CD14-positive monocyte (primary cell): Measurements from ENCODE around the gene SUGCT. TPM values are rescaled to one million over a fixed set of nuclear protein-coding genes. Genes with fewer than 3 reads are reported as not detected.

Source experiments
- DNase-seq, 3 donors: peaks; one replicate each; pipeline ENCODE4 v3.0.0-alpha.2; 2011 to 2022
- H2AFZ ChIP-seq: 2 replicates; pipeline ENCODE4 v1.6.0; 2012; ENCODE audit warnings: mild to moderate bottlenecking, low read depth, low read length, inconsistent platforms; ENCODE audit not compliant: insufficient read depth, poor library complexity, severe bottlenecking
- H3K27ac ChIP-seq, 2 donors: 1 replicate in 1 of 2; 2 replicates in 1 of 2; pipeline ENCODE4 v1.5.1; 2012 to 2013; ENCODE audit warnings: low read length in 2 of 2, control low read depth in 1 of 2, inconsistent platforms in 1 of 2, low read depth in 1 of 2, mild to moderate bottlenecking in 1 of 2
- H3K27me3 ChIP-seq, 2 donors: one replicate each; pipeline versions ENCODE4 v1.6.0 to v1.6.1; 2011 to 2013; ENCODE audit warnings: low read length in 2 of 2; ENCODE audit not compliant: control insufficient read depth in 2 of 2, insufficient read depth in 2 of 2
- H3K36me3 ChIP-seq, 2 donors: replicated peaks in 1 of 2; 1 replicate in 1 of 2; 2 replicates in 1 of 2; pipeline versions ENCODE4 v1.5.1 to v1.6.1; 2012 to 2013; ENCODE audit warnings: low read length in 2 of 2, control low read depth in 1 of 2, inconsistent platforms in 1 of 2, mild to moderate bottlenecking in 1 of 2; ENCODE audit not compliant: insufficient read depth in 2 of 2, control insufficient read depth in 1 of 2
- H3K4me1 ChIP-seq, 2 donors: 1 replicate in 1 of 2; 2 replicates in 1 of 2; pipeline versions ENCODE4 v1.5.1 to v1.6.1; 2012 to 2013; ENCODE audit warnings: low read length in 2 of 2, control low read depth in 1 of 2, inconsistent platforms in 1 of 2, mild to moderate bottlenecking in 1 of 2, moderate library complexity in 1 of 2; ENCODE audit not compliant: insufficient read depth in 2 of 2, control insufficient read depth in 1 of 2
- H3K4me2 ChIP-seq: replicated peaks from 2 replicates; pipeline ENCODE3; 2012; ENCODE audit warnings: low read length, moderate library complexity, mild to moderate bottlenecking; ENCODE audit not compliant: poor library complexity, severe bottlenecking; ENCODE audit errors: extremely low read depth
- H3K4me3 ChIP-seq, 3 experiments: fragments of 200-600 bp in 1 of 3; sonication (generic) in 1 of 3; replicated peaks in 1 of 3; 1 replicate in 2 of 3; 2 replicates in 1 of 3; pipeline ENCODE4 v1.5.1; 2011 to 2013; ENCODE audit warnings: low read length in 3 of 3, mild to moderate bottlenecking in 3 of 3, control low read depth in 2 of 3, low read depth in 2 of 3, inconsistent platforms in 1 of 3, moderate library complexity in 1 of 3
- H3K79me2 ChIP-seq: 2 replicates; pipeline ENCODE4 v1.6.0; 2012; ENCODE audit warnings: mild to moderate bottlenecking, control low read depth, inconsistent platforms, low read length, moderate library complexity; ENCODE audit not compliant: insufficient read depth
- H3K9ac ChIP-seq: 2 replicates; pipeline ENCODE4 v1.6.0; 2017; ENCODE audit warnings: low read length, mild to moderate bottlenecking; ENCODE audit not compliant: insufficient read depth, poor library complexity, severe bottlenecking
- H3K9me3 ChIP-seq, 2 donors: replicated peaks in 1 of 2; 1 replicate in 1 of 2; 2 replicates in 1 of 2; pipeline versions ENCODE4 v1.5.1 to v1.6.1; 2012 to 2013; ENCODE audit warnings: low read length in 2 of 2, control low read depth in 1 of 2; ENCODE audit not compliant: control insufficient read depth in 1 of 2, insufficient read depth in 1 of 2
- H4K20me1 ChIP-seq: 2 replicates; pipeline ENCODE4 v1.6.0; 2012; ENCODE audit warnings: mild to moderate bottlenecking, low read length, control low read depth, moderate library complexity; ENCODE audit not compliant: insufficient read depth
- H3K27ac Mint-ChIP-seq, 7 donors: one replicate each; pipeline ENCODE4 v1.8.0; 2020; ENCODE audit warnings: mild to moderate bottlenecking in 7 of 7, mixed read lengths in 7 of 7, moderate library complexity in 6 of 7, inconsistent platforms in 2 of 7
- H3K27me3 Mint-ChIP-seq, 3 donors: one replicate each; pipeline ENCODE4 v1.8.0; 2021 to 2022; ENCODE audit warnings: low read depth in 3 of 3, mild to moderate bottlenecking in 3 of 3, mixed read lengths in 3 of 3, moderate library complexity in 3 of 3, inconsistent platforms in 1 of 3
- H3K36me3 Mint-ChIP-seq, 2 donors: one replicate each; pipeline ENCODE4 v1.8.0; 2020; ENCODE audit warnings: mixed read lengths in 2 of 2, inconsistent platforms in 1 of 2, mild to moderate bottlenecking in 1 of 2
- H3K4me1 Mint-ChIP-seq: one replicate; pipeline ENCODE4 v1.8.0; 2020; ENCODE audit warnings: mild to moderate bottlenecking, mixed read lengths
- H3K4me3 Mint-ChIP-seq, 2 donors: one replicate each; pipeline ENCODE4 v1.8.0; 2020; ENCODE audit warnings: mild to moderate bottlenecking in 2 of 2, mixed read lengths in 2 of 2, moderate library complexity in 1 of 2
- H3K9me3 Mint-ChIP-seq, 7 donors: one replicate each; pipeline ENCODE4 v1.8.0; 2020 to 2022; ENCODE audit warnings: mixed read lengths in 7 of 7, mild to moderate bottlenecking in 6 of 7, moderate library complexity in 6 of 7, inconsistent platforms in 2 of 7
- CTCF ChIP-seq: fragments of 200-600 bp; IDR thresholded peaks from one replicate; pipeline ENCODE4 v1.8.0; 2022; ENCODE audit warnings: antibody characterized with exemption, mild to moderate bottlenecking
- WGBS: methylation state at CpG from one replicate; pipeline ENCODE4 v1.1.5; 2013; ENCODE audit warnings: missing lambda C conversion rate; ENCODE audit not compliant: insufficient coverage; 5-methylcytosine and 5-hydroxymethylcytosine counted together
- intact Hi-C, 2 donors: fragments of 100-400 bp; cut with micrococcal nuclease; formaldehyde crosslinking; loops; one replicate each; pipeline versions ENCODE4 v1.15.0 to v1.15.1; 2023
- polyA plus RNA-seq, 3 donors: library from polyadenylated mRNA; depleted of rRNA in 1 of 3; unstranded in 2 of 3; stranded (reverse) in 1 of 3; fragments of 300-500 nt in 2 of 3; fragments of >200 nt in 1 of 3; fragmentation: Illumina TruSeq in 2 of 3; gene quantifications; 1 replicate in 2 of 3; 2 replicates in 1 of 3; pipeline ENCODE4 v1.2.3, GENCODE V29; 2012 to 2021

Gene SUGCT
- polyA plus RNA-seq, 3 donors = not detected

GRCh38 chr7:40572810-40573465 lies 438.1 kb downstream of the SUGCT start:
- Histone ChIP-seq H3K36me3 (no peaks in the 10 kb centered on the region), H2AFZ (no peak overlapping the region), H4K20me1 (no peaks in the 10 kb centered on the region), H3K79me2 (no peaks in the 10 kb centered on the region), H3K27ac (no peak overlapping the region), H3K9ac (no peak overlapping the region), H3K4me3 (no peak overlapping the region), H3K9me3 (no peaks in the 10 kb centered on the region), H3K27me3 (no peaks in the 10 kb centered on the region), H3K4me1 (no peaks in the 10 kb centered on the region), H3K4me2 (no peak overlapping the region)
- intact Hi-C loops = no loop called here
- peaks cover 0 to 3% (median 1%) of the 10 kb centered on the region in 3 donors for H3K27me3 Mint-ChIP-seq
- peaks cover 0 to 11% (median 0%) of the 10 kb centered on the region in 7 donors for H3K9me3 Mint-ChIP-seq
- H3K36me3 Mint-ChIP-seq = no peaks in the 10 kb centered on the region
- H3K27ac Mint-ChIP-seq = no peak overlapping the region
- no peak for DNase-seq
- H3K4me1 Mint-ChIP-seq = peaks cover 2% of the 10 kb centered on the region
- WGBS = 84% methylated on average over 3 of the region's 8 CpGs
- no peak for TF ChIP-seq CTCF
- no peak overlapping the region for H3K4me3 Mint-ChIP-seq

GRCh38 chr7:40579401-40579800 lies 444.6 kb downstream of the SUGCT start:
- H3K36me3 ChIP-seq = no peaks in the 10 kb centered on the region
- H3K79me2 ChIP-seq = no peaks in the 10 kb centered on the region
- H3K4me3 Mint-ChIP-seq = no peak overlapping the region
- H3K9ac ChIP-seq = no peak overlapping the region
- no peaks in the 10 kb centered on the region for H3K36me3 Mint-ChIP-seq
- H3K27ac ChIP-seq = no peak overlapping the region
- H3K27me3 Mint-ChIP-seq = peaks cover 0 to 3% (median 0%) of the 10 kb centered on the region in 3 donors
- H3K9me3 Mint-ChIP-seq = peaks cover 0 to 11% (median 2%) of the 10 kb centered on the region in 7 donors
- H4K20me1 ChIP-seq = no peaks in the 10 kb centered on the region
- 59% methylated on average over 2 of the region's 5 CpGs for WGBS
- TF ChIP-seq CTCF = no peak
- no peak overlapping the region for H3K27ac Mint-ChIP-seq
- H3K4me1 Mint-ChIP-seq = peaks cover 21% of the 10 kb centered on the region
- H3K4me1 ChIP-seq = peaks cover 11 to 13% of the 10 kb centered on the region in 2 donors
- intact Hi-C loops = no loop called here
- no peak for DNase-seq
- H3K9me3 ChIP-seq = no peaks in the 10 kb centered on the region
- no peak overlapping the region for H3K4me2 ChIP-seq
- no peak overlapping the region for H3K4me3 ChIP-seq
- H2AFZ ChIP-seq = no peak overlapping the region
- H3K27me3 ChIP-seq = no peaks in the 10 kb centered on the region
